Measurements from ENCODE around the gene CBX1.
"Not testable (repeated sequence)": the region's sequence is repeated elsewhere in the genome, so short reads cannot be mapped to it uniquely, and the experiment has no call there.

CBX1 gene

GRCh38 chr17:48123111-48123510 lies 21.8 kb upstream of the CBX1 start:
- DNase-seq, result no peak

DNA sequence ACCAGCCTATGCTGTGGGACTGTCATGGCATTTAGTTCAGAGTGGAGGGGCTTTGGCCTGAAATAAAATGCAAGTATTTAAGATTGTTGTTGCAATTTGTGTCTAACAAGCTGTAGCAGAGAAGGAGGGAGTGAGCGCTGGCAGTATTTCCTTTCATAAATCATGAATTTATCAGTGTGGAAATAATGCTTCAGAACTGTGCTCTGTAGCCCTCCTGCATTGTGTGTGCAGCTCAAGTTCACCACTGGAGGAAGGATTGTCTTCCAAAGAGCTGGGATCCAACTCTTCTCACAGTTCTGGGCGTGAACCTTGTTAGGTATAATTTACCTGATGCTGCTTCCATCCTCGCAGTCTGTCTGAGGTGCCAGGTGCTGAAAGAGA lies 21.4 kb upstream of the CBX1 start:
- DNase-seq, result no peak

GRCh38 chr17:48121923-48122664 lies 20.8 kb upstream of the CBX1 start:
- DNase-seq, result no peak

DNA sequence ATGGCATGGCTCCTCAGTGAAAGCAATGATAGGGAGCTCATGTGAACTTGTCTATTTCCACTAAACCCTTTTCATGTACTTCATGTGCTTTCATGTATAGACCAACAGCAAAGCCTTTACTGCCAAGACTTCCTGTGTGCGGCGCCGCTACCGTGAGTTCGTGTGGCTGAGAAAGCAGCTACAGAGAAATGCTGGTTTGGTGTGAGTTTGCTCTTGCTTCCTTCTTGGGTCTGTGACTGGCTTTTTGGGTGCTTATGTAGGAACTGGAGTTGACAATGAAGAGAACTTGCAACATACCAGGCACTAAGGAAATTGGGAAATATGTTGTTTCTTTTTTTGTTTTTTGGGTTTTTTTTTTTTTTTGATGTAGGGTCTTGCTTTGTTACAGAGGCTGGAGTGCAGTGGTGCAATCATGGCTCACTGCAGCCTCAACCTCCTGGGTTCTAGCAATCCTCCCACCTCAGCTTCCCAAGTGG lies 12.0 kb upstream of the CBX1 start:
- no peak for DNase-seq

DNA sequence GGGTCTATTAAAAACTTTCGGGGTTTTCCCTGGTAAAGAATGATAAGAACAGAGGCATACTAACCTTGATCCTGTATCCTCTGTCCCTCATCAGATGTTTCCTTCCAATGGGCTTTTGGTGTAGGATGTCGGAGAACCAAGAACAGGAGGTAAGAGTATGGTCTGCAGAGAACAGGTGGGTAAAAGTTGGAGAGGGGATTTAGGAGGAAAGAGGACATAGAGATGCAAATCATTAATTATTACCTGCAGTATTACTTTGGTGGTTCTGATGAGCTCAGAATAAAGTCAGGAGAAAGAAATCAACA lies 10.6 kb upstream of the CBX1 start:
- DNase-seq, result no peak

DNA sequence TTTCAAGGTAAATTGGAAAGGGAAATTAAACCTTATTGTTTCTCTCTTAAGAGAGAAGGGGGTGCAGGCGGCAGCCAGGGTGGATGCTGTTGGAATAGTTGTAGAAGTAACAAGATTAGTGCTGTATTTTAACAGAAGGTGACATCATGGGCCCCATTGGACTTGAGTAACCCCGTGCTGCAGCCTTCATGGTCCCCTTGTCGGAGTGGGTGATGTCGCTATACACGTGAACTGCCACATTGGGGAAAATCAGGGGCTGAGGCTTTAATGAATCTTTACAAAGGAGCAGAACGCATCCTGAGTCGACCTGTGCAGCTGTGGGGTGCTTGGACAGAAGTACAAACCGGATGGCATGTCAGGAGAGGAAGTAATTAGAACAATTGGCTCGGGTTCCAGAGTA lies 9.5 kb upstream of the CBX1 start:
- DNase-seq, result no peak

DNA sequence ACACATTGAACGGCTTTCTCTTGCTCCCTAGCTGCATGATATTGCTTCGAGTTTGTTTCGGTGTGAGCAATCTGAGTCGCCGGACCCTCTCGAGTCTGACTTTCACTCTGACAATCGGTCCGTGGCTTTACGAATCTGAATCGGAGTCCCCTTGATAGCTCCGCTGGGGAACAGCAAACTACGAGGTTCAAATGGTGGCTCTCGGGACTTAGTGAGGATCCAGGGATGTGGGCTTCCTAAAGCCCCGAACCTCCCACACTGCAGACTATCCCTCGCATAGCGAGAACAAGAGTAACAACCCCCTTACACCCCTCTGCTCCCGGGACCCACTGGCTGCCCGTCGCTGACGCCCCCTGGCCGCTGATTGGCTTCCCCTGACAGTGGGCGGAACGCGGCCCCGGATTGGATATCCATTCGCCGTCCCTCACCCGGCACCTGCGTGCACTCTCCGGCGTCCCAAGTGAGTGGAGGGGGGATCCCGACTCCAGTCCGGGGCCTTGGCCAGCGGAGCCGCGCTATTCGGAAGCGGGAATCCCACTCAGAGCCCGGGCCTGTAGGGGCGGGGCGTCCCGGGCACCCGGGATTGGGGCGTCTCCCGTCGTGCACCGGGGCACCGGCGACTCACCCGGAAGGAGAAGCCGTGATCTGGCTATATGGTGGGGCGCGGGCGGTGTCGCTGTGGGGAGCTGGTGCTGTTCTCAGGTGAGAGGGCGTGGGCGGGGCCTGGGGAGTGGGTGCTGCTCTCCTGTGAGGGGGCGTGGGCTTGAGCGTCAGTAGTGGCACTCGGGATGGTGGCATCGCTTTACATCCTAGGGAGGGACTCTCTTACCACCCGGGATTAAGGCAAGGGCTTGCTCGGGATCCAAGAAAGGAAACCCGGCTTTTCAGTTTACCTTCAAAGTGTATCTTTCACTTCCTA lies 6.1 kb upstream of the CBX1 start, which contains the start of gene SNX11:
Gene SNX11, plus strand, starts transcription at position 630 of the 919 bp plus-strand sequence. CDS start 4,278 bp downstream, outside the sequence.
- peak; percentile 95 for DNase-seq

DNA sequence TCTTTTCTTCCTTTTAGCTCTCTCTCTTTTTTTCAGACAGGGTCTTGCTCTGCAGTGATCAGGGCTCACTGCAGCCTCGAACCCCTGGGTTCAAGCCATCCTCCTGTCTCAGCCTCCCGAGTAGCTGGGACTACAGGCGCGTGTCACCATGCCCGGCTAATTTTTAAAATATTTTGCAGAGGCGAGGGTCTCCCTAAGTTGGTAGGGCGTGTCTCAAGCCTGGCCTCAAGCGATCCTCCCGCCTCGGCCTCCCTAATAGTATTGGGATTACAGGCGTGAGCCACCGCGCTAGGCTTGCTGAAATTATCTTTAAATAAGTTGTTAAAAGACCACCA lies 5.5 kb upstream of the CBX1 start:
- DNase-seq, result no peak

- no peak for DNase-seq
Observed at GRCh38 chr17:48104440-48104839, 3.2 kb upstream of the CBX1 start.

DNA sequence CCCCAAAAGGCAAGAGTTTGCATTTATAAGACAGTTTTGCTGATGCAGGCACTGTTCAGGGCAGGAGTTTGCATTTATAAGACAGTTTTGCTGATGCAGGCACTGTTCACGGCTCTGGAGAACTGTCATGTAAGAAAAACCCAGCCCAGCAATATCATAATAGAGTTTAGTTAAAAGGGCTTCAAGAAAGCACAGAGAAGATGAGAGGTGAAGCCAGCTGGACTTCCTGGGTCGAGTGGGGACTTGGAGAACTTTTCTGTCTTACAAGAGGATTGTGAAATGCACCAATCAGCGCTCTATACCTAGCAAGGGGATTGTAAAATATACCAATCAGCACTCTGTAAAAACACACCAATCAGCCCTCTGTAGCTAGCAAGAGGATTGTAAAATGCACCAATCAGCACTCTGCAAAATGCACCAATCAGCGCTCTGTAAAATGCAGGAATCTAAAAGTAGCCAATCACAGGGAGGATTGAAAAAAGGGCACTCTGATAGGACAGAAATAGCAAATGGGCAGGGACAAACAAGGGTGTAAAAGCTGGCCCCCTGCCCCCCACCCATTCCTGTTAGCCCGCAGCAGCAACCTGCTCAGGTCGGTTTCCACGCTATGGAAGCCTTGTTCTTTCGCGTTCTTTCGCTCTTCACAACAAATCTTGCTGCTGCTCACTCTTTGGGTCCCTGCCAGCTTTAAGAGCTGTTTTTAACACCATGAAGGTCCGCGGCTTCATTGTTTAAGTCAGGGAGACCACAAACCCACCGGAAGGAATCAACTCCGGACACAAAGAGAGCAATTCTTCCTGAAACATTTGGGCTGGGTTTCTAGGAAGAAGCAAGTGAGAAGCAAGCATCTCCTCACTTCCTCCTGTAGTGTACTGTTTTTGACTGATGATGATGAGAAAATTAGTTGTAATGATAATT lies 1.8 kb upstream of the CBX1 start:
- no peak for DNase-seq

- no peak for DNase-seq
Observed at GRCh38 chr17:48102043-48102750, 919 bp upstream of the CBX1 start.

DNA sequence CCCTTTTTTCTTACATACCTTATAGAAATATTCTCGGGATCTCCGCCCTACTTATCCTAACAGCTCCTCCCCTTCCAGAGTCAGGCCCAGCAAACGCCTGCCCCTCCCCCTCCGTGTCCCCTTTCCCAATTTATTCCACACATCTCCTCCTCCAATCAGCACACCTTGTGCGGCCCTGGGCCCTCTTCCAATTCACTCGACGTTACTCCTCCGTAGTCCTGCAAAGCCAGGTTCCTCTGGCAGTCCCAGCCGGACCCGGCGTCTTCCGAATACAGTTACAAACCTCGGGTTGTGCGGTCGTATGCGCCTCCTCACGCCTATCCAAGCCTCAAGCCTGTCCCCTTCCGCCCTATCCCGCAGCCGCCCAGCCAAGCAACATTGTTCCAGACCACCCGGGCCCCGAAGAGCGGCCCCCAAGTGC lies 677 bp downstream of the CBX1 start:
- no peak for DNase-seq

- no peak for DNase-seq
Observed at GRCh38 chr17:48100160-48100559, 1.1 kb downstream of the CBX1 start.

DNA sequence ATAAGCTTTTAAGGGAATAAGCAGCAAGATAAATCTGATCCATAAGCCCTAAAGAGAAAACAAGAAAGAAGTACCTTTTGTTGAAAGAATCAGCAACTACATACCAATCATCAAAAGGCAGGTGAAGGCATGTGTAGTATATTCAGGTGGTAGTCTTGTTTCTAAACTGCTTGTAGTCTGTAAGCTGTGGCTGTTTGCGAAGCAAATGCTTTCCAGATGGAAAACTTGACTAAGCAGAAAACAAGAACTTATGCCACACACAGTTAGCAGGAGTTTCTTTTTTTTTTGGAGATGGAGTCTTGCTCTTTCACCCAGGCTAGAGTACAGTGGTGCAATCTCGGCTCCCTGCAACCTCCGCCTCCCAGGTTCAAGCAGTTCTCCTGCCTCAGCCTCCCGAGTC lies 5.7 kb downstream of the CBX1 start:
- DNase-seq, result no peak

DNA sequence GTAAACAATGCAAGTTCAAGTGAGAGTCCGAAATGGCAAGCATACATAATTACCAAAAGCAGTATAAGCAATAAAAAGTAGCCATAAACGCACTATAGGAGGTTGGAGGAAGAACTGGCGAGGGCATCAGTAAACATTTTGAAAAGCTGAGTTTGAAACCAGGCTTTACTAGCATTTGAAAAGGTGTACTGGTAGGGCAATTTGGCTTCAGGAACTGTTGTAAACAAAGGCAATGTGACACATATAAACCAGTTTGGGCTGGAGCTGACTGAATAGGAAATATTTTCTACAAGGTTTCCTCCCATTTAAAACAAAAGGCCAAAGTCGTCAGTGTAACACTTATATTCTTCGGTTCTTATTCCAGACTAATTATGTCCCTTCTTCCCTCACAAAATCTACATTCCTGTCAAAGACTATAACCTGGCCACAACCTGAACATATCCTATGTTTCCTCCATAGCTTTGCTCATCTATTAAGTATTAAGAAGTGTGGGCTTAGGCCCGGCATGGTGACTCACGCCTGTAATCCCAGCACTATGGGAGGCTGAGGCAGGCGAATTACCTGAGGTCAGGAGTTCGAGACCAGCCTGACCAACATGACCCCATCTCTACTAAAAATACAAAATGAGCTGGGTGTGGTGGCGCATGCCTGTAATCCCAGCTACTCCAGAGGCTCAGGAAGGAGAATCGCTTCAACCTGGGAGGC lies 7.8 kb downstream of the CBX1 start:
- no peak for DNase-seq

DNA sequence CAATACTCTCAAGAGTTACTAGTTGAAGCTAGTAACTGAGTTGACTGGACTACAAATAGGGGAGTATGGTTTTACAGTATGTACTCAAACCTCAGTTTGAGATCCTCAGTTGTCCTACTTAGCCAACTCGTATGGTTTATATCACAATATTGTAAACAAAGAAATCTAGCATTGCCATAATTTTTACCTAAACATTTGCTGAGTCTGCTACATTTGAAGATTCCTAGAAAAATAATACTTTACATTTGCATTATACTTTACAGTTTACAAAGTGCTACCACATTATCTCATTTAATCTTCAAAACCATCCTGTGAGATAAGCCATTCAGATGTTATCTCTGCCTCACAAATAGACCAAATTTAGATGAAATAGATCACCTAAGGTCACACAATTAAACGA lies 16.3 kb downstream of the CBX1 start:
- no peak for DNase-seq

DNA sequence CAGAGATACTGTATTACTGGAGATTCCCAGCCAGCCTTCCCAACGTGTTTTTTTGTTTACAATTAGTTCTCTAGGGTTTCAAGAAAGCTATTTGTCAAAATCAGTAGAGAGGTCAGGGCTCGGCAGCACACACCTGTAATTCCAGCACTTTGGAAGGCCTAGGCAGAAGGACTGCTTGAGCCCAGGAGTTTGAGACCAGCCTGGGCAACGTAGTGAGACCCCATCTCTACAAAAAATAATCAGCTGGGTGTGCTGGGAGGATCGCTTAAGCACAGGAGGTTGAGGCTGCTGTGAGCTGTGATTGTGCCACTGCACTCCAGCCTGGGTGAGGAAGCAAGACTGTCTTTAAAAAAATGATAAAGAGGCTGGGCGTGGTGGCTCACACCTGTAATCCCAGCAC lies 19.4 kb downstream of the CBX1 start:
- DNase-seq, result no peak

DNA sequence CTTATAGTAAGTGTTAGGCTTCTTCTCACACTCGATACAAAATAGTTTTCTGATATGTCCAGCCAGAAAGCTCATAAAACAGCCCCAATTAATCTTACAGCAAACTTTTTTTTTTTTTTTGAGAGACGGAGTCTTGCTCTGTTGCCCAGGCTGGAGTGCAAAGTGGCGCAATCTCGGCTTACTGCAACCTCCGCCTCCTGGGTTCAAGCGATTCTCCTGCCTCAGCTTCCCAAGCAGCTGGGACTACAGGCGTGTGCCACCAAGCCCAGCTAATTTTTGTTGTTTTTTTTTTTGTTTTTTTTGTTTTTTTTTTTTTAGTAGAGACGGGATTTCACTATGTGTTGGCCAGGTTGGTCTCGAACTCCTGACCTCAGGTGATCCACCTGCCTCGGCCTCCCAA lies 24.1 kb downstream of the CBX1 start:
- not testable (repeated sequence) for DNase-seq

DNA sequence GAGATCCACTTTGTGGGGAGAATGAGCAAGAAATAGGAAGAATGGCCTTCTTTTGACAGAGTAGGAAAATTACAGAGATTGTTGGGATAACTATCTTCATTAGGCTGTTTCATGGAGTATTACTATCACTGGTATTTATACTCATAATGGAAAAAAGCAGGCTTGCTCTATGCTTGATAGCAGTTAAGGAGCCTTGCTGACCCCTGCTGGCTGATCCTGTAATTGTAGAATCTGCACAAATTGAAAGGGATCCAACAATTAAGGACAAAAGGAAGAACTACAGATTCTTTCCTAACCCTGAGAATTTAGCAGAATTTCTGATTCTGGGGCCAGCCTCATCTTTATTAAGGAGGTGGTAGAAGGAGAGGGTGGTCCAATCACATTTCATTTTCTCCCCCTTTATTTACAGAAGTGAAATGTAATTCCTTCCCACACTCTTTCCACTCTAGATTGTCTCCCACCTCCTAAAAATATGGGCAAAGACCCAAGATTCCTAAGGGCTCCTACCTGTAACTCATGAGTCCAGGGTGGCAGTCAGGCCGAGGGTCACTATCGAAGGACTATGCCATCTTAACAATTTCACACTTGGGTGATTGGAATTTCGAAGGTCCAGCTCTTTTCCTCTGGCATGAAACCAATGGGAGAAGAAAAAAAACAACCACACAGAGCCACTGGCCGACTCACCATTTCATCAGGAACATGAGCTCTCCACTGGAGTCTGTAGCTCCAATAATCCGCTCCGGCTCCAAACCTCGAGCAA lies 26.8 kb downstream of the CBX1 start:
- peak; percentile 86 for DNase-seq

DNA sequence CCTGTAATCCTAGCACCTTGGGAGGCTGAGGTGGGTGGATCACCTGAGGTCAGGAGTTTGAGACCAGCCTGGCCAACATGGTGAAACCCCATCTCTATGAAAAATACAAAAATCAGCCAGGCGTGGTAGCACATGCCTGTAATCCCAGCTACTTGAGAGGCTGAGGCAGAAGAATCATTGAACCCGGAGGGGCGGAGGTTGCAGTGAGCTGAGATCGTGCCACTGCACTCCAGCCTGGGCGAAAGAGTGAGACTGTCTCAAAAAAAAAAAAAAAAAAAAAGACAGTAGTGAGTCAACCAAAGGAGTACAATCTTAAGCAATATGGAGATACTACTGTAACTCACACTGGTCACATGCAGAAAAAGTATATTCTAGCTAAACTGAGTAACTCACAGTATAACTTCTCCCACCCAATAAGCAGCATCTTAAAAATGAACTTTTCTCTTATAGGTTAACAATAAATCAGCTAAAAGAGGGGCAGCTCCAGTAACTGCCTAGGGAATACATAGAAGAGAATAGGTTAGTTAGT lies 27.6 kb downstream of the CBX1 start:
- DNase-seq, result not testable (repeated sequence)

GRCh38 chr17:48072811-48073210 lies 28.5 kb downstream of the CBX1 start:
- DNase-seq, result not testable (repeated sequence)

Data from stimulated activated CD8-positive, alpha-beta memory T cell treated with anti-CD3 and anti-CD28 coated beads, Interleukin-4, amount 100 ng/mL, for 48 hours (primary cell).